SK-N-SH (cell line): ENCODE results near the gene LCE3A. TPM values are rescaled to one million over a fixed set of nuclear protein-coding genes. Genes with fewer than 3 reads are reported as not detected.
"Not testable (repeated sequence)": the region's sequence is repeated elsewhere in the genome, so short reads cannot be mapped to it uniquely, and the experiment has no call there.

Experiments
- CTCF ChIA-PET: fragments of 300-600, 350-600 bp; formaldehyde crosslinking; extraction: SDS; loops from one replicate; lab custom pipeline; 2021; lab: Yijun Ruan, JAX
- POLR2A ChIA-PET: fragments of 350-600 bp; sonication (Branson Sonifier 250); formaldehyde crosslinking; extraction: SDS; loops from one replicate; lab custom pipeline; 2020; ENCODE audit warnings: antibody characterized with exemption, inconsistent platforms; lab: Yijun Ruan, JAX
- DNase-seq: peaks from one replicate; pipeline ENCODE4 v3.0.0; 2012
- H2AFZ ChIP-seq: fragments of 200-600 bp; sonication (generic); 2 replicates; pipeline ENCODE4 v1.8.1; 2016; ENCODE audit warnings: antibody characterized with exemption, mild to moderate bottlenecking, low read depth
- H3F3A ChIP-seq: fragments of 200-600 bp; sonication (generic); replicated peaks from 2 replicates; pipeline ENCODE3; 2016; ENCODE audit warnings: antibody characterized with exemption, mild to moderate bottlenecking; ENCODE audit not compliant: insufficient read depth
- H3K27ac ChIP-seq, 2 experiments: fragments of 200-500 bp in 1 of 2; fragments of 200-600 bp in 1 of 2; sonication (Bioruptor generic) in 1 of 2; sonication (generic), shearing (Covaris generic) in 1 of 2; 2 replicates each; pipeline versions ENCODE4 v1.5.1 to v1.6.1; 2014 to 2016; ENCODE audit warnings: low read depth in 2 of 2, inconsistent platforms in 1 of 2, low read length in 1 of 2, mild to moderate bottlenecking in 1 of 2, mixed read lengths in 1 of 2
- H3K27me3 ChIP-seq: fragments of 200-600 bp; sonication (generic), shearing (Covaris generic); 2 replicates; pipeline ENCODE4 v1.6.1; 2016; ENCODE audit warnings: mixed run types; ENCODE audit not compliant: insufficient read depth
- H3K36me3 ChIP-seq, 2 experiments: fragments of 200-500 bp in 1 of 2; fragments of 200-600 bp in 1 of 2; sonication (Bioruptor generic) in 1 of 2; sonication (generic) in 1 of 2; replicated peaks in 1 of 2; 2 replicates each; pipeline versions ENCODE3 to v1.5.1; 2014 to 2016; ENCODE audit warnings: low read length in 1 of 2, mild to moderate bottlenecking in 1 of 2; ENCODE audit not compliant: insufficient read depth in 2 of 2, control insufficient read depth in 1 of 2
- H3K4me1 ChIP-seq, 2 experiments: fragments of 200-500 bp in 1 of 2; fragments of 200-600 bp in 1 of 2; sonication (Bioruptor generic) in 1 of 2; sonication (generic), shearing (Covaris generic) in 1 of 2; 2 replicates each; pipeline versions ENCODE4 v1.5.1 to v1.6.1; 2014 to 2016; ENCODE audit warnings: low read depth in 1 of 2, low read length in 1 of 2, mixed run types in 1 of 2; ENCODE audit not compliant: insufficient read depth in 2 of 2, control insufficient read depth in 1 of 2
- H3K4me2 ChIP-seq: fragments of 200-600 bp; sonication (generic), shearing (Covaris generic); 2 replicates; pipeline ENCODE4 v1.6.1; 2017; ENCODE audit warnings: mixed run types
- H3K4me3 ChIP-seq, 2 experiments: fragments of 200-500 bp in 1 of 2; fragments of 200-600 bp in 1 of 2; sonication (Bioruptor generic) in 1 of 2; sonication (generic), shearing (Covaris generic) in 1 of 2; 2 replicates each; pipeline versions ENCODE4 v1.5.1 to v1.8.1; 2014 to 2016; ENCODE audit warnings: low read depth in 2 of 2, inconsistent platforms in 1 of 2, low read length in 1 of 2, mild to moderate bottlenecking in 1 of 2, mixed read lengths in 1 of 2, moderate library complexity in 1 of 2
- H3K79me2 ChIP-seq: fragments of 200-600 bp; sonication (generic); 2 replicates; pipeline ENCODE4 v1.8.1; 2017; ENCODE audit warnings: mild to moderate bottlenecking; ENCODE audit not compliant: insufficient read depth
- H3K9ac ChIP-seq: fragments of 200-600 bp; sonication (generic); 2 replicates; pipeline ENCODE4 v1.6.1; 2017; ENCODE audit warnings: mixed run types
- H3K9me2 ChIP-seq: fragments of 200-600 bp; sonication (generic); 2 replicates; pipeline ENCODE4 v1.6.1; 2017; ENCODE audit warnings: mixed run types
- H3K9me3 ChIP-seq: fragments of 200-600 bp; sonication (generic); 2 replicates; pipeline ENCODE4 v1.6.1; 2017; ENCODE audit warnings: mixed run types, mild to moderate bottlenecking, moderate library complexity
- H4K20me1 ChIP-seq: fragments of 200-600 bp; sonication (generic); 2 replicates; pipeline ENCODE4 v1.6.1; 2017; ENCODE audit warnings: mild to moderate bottlenecking, mixed run types; ENCODE audit not compliant: insufficient read depth
- CHD2 ChIP-seq: fragments of 150-350 bp; IDR thresholded peaks from 2 replicates; pipeline ENCODE4 v1.6.1; 2018; ENCODE audit warnings: low read length; ENCODE audit not compliant: partially characterized antibody
- EZH2phosphoT487 ChIP-seq: fragments of 200-600 bp; sonication (generic); IDR thresholded peaks from 2 replicates; pipeline ENCODE4 v1.6.1; 2017; ENCODE audit warnings: low read depth, mixed run types, mild to moderate bottlenecking, antibody characterized with exemption, moderate library complexity, borderline replicate concordance
- FOSL2 ChIP-seq: IDR thresholded peaks from 2 replicates; pipeline ENCODE4 v1.4.0; 2012; ENCODE audit warnings: low read depth, mild to moderate bottlenecking, moderate library complexity, borderline replicate concordance
- JUND ChIP-seq: IDR thresholded peaks from 2 replicates; pipeline ENCODE4 v1.4.0; 2012
- NFIC ChIP-seq: IDR thresholded peaks from 2 replicates; pipeline ENCODE4 v1.4.0; 2012; ENCODE audit warnings: borderline replicate concordance
- RCOR1 ChIP-seq: fragments of 150-350 bp; IDR thresholded peaks from 2 replicates; pipeline ENCODE4 v1.6.1; 2017; ENCODE audit warnings: antibody characterized with exemption, low read length
- TAF1 ChIP-seq: IDR thresholded peaks from 2 replicates; pipeline ENCODE4 v1.6.1; 2012; ENCODE audit warnings: low read depth, mild to moderate bottlenecking, low read length, moderate library complexity, borderline replicate concordance
- WGBS: methylation state at CpG from one replicate; pipeline ENCODE4 v1.1.6; 2017; ENCODE audit warnings: low lambda C conversion rate; 5-methylcytosine and 5-hydroxymethylcytosine counted together
- polyA plus RNA-seq, 3 experiments: library from polyadenylated mRNA; depleted of rRNA; stranded (reverse); fragments of >200 nt; gene quantifications; 2 replicates each; pipeline ENCODE4 v1.2.3, GENCODE V29; 2012
- small RNA-seq, 7 experiments: library from RNA; depleted of rRNA; stranded (forward); fragments of <200 nt; gene quantifications; one replicate each; pipeline ENCODE3, GENCODE V24; 2012

Gene LCE3A
- polyA plus RNA-seq, 1 of the 3 experiments (the other 2 are of a cell fraction), result not detected

GRCh38 chr1:152579526-152579925 is 43.4 kb downstream of the LCE3A start:
- H3K9ac ChIP-seq, H3K4me3 ChIP-seq, H3K79me2 ChIP-seq, H3K27ac ChIP-seq, H3K9me3 ChIP-seq, H2AFZ ChIP-seq, DNase-seq, H4K20me1 ChIP-seq, POLR2A ChIA-PET, CTCF ChIA-PET, H3F3A ChIP-seq, H3K4me1 ChIP-seq, H3K4me2 ChIP-seq, H3K9me2 ChIP-seq, H3K36me3 ChIP-seq, H3K27me3 ChIP-seq: not testable (repeated sequence)
- WGBS, result 13% methylated on average over 9 of the region's 9 CpGs

GRCh38 chr1:152577168-152577567 is 45.7 kb downstream of the LCE3A start:
- Histone ChIP-seq H3K4me1 (no peaks in the 10 kb centered on the region), H3K79me2 (no peaks in the 10 kb centered on the region), H2AFZ (no peak overlapping the region), H3K36me3 (no peaks in the 10 kb centered on the region), H3K9ac (no peak overlapping the region), H3K9me2 (no peaks in the 10 kb centered on the region), H3K9me3 (no peaks in the 10 kb centered on the region), H3K4me3 (no peak overlapping the region), H3F3A (no peaks in the 10 kb centered on the region), H3K4me2 (no peak overlapping the region), H4K20me1 (no peaks in the 10 kb centered on the region), H3K27ac (no peak overlapping the region), H3K27me3 (no peaks in the 10 kb centered on the region; the same call in 1 of the 2 replicates)
- 14% methylated on average over 2 of the region's 2 CpGs for WGBS
- ChIA-PET CTCF (no interaction called here), POLR2A (no interaction called here)
- no peak for TF ChIP-seq FOSL2
- TF ChIP-seq TAF1, result no peak
- TF ChIP-seq RCOR1, result no peak
- TF ChIP-seq NFIC, result no peak
- no peak for TF ChIP-seq CHD2
- TF ChIP-seq EZH2phosphoT487, result no peak
- TF ChIP-seq JUND, result no peak
- no peak for DNase-seq

Small RNA genes lying within 50 kb of the gene (small RNA-seq; reads per million reads assigned to genes)
- gene LCE3A (0 reads per million in 7 experiments), gene LCE3B (0 reads per million in 7 experiments)

Other genes with a start within 250 kb of the LCE3A start
- not detected in 2 replicates for gene CRNN, start 208.8 kb downstream of the LCE3A start, polyA plus RNA-seq (2012; rRNA removed)
- gene LCE5A, start 112.3 kb downstream of the LCE3A start, polyA plus RNA-seq (2012; rRNA removed), result not detected in 2 replicates
- gene CRCT1, start 108.6 kb downstream of the LCE3A start, polyA plus RNA-seq (2012; rRNA removed), result not detected in 2 replicates
- gene LCE3E, start 56.3 kb downstream of the LCE3A start, polyA plus RNA-seq (2012; rRNA removed), result not detected in 2 replicates
- gene LCE3D, start 42.6 kb downstream of the LCE3A start, polyA plus RNA-seq (2012; rRNA removed), result not detected in 2 replicates
- gene LCE3C, start 22.9 kb downstream of the LCE3A start, polyA plus RNA-seq (2012; rRNA removed), result not detected in 2 replicates
- gene LCE3B, start 9.3 kb downstream of the LCE3A start, polyA plus RNA-seq (2012; rRNA removed), result not detected in 2 replicates
- not detected in 2 replicates for gene LCE2D, start 40.3 kb upstream of the LCE3A start, polyA plus RNA-seq (2012; rRNA removed)
- gene LCE2C, start 52.2 kb upstream of the LCE3A start, polyA plus RNA-seq (2012; rRNA removed), result not detected in 2 replicates
- not detected in 2 replicates for gene LCE2B, start 63.0 kb upstream of the LCE3A start, polyA plus RNA-seq (2012; rRNA removed)
- not detected in 2 replicates for gene LCE2A, start 75.2 kb upstream of the LCE3A start, polyA plus RNA-seq (2012; rRNA removed)
- not detected in 2 replicates for gene LCE4A, start 85.1 kb upstream of the LCE3A start, polyA plus RNA-seq (2012; rRNA removed)
- gene KPRP, start 134.9 kb upstream of the LCE3A start, polyA plus RNA-seq (2012; rRNA removed), result not detected in 2 replicates
- not detected in 2 replicates for gene LCE1F, start 152.0 kb upstream of the LCE3A start, polyA plus RNA-seq (2012; rRNA removed)
- not detected in 2 replicates for gene LCE1E, start 163.2 kb upstream of the LCE3A start, polyA plus RNA-seq (2012; rRNA removed)
- gene LCE1D, start 173.6 kb upstream of the LCE3A start, polyA plus RNA-seq (2012; rRNA removed), result not detected in 2 replicates
- not detected in 2 replicates for gene LCE1C, start 183.5 kb upstream of the LCE3A start, polyA plus RNA-seq (2012; rRNA removed)
- gene LCE1B, start 188.9 kb upstream of the LCE3A start, polyA plus RNA-seq (2012; rRNA removed), result not detected in 2 replicates
- gene LCE1A, start 204.4 kb upstream of the LCE3A start, polyA plus RNA-seq (2012; rRNA removed), result not detected in 2 replicates
- not detected in 2 replicates for gene LCE6A, start 219.8 kb upstream of the LCE3A start, polyA plus RNA-seq (2012; rRNA removed)
- gene LCE7A, start 236.9 kb upstream of the LCE3A start, polyA plus RNA-seq (2012; rRNA removed), result not detected in 2 replicates